GM21367 (cell line): ENCODE measurements around the gene MFGE8.
A peak's percentile ranks its signal among the peaks of the same experiment; 100 is the strongest.

Experiments
- ATAC-seq: cut with Tn5 transposase; IDR thresholded peaks from one replicate; pipeline ENCODE4 v1.9.1; 2021; ENCODE audit not compliant: unreplicated experiment

The MFGE8 gene

GRCh38 chr15:88900309-88900981 is 12.7 kb downstream of the MFGE8 start:
- ATAC-seq = no peak

- ATAC-seq = no peak
Measured at GRCh38 chr15:88899251-88899650, 13.9 kb downstream of the MFGE8 start.

- ATAC-seq = no peak
Measured at GRCh38 chr15:88898736-88899135, 14.4 kb downstream of the MFGE8 start.

- ATAC-seq = peak; percentile 69
Measured at GRCh38 chr15:88897456-88898194, 15.6 kb downstream of the MFGE8 start.

GRCh38 chr15:88897142-88897455 is 16.1 kb downstream of the MFGE8 start:
- no peak for ATAC-seq

GRCh38 chr15:88896333-88897033 is 16.7 kb downstream of the MFGE8 start:
- ATAC-seq = no peak

GRCh38 chr15:88894819-88895767 is 18.1 kb downstream of the MFGE8 start, which contains the start of gene HAPLN3:
Gene HAPLN3 (minus strand): TSS chr15:88895544. CDS start chr15:88887298, 8,246 bp downstream.
- ATAC-seq = no peak

GRCh38 chr15:88894348-88894818 is 18.8 kb downstream of the MFGE8 start:
- ATAC-seq = no peak

GRCh38 chr15:88891540-88892254 is 21.5 kb downstream of the MFGE8 start:
- ATAC-seq = no peak

- no peak for ATAC-seq
Measured at GRCh38 chr15:88890495-88890894, 22.7 kb downstream of the MFGE8 start.

GRCh38 chr15:88888719-88889118 is 24.5 kb downstream of the MFGE8 start:
- ATAC-seq = no peak

GRCh38 chr15:88887068-88887580 is 26.1 kb downstream of the MFGE8 start:
- ATAC-seq = no peak

- ATAC-seq = no peak
Measured at GRCh38 chr15:88882785-88883184, 30.4 kb downstream of the MFGE8 start.

GRCh38 chr15:88881775-88882174 is 31.4 kb downstream of the MFGE8 start:
- ATAC-seq = no peak

GRCh38 chr15:88880944-88881740 is 32.0 kb downstream of the MFGE8 start:
- no peak for ATAC-seq

- peak; percentile 63 for ATAC-seq
Measured at GRCh38 chr15:88878720-88879184, 34.4 kb downstream of the MFGE8 start.

- ATAC-seq = no peak
Measured at GRCh38 chr15:88877906-88878305, 35.3 kb downstream of the MFGE8 start.

GRCh38 chr15:88877415-88877814 is 35.8 kb downstream of the MFGE8 start:
- no peak for ATAC-seq

- no peak for ATAC-seq
Measured at GRCh38 chr15:88876573-88876972, 36.6 kb downstream of the MFGE8 start.
